Measurements from ENCODE around the gene COA8.

DNA sequence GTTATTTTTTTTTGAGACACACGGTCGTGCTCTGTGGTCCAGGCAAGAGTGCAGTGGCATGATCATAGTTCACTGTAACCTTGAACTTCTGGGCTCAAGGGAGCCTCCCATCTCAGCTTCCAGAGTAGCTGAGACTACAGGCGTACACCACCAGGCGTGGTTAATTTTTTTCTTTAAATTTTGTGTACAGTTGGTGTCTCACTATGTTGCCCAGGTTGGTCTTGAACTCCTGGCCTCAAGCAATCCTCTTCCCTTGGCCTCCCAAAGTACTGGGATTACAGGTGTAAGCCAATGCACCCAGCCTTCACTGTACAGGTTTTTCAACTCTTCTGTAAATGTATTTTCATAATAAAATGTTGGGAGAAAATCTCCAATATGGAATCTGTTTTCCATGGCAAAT, 60.5 kb downstream of the COA8 start:
- TF ChIP-seq EGR1 (conservative IDR thresholded peaks at IDR 0.05): no peak
- TF ChIP-seq ZNF253 (CRISPR knock-in tag; conservative IDR thresholded peaks at IDR 0.05): no peak
- TF ChIP-seq ZNF507 (tag; conservative IDR thresholded peaks at IDR 0.05): no peak
- TF ChIP-seq, protein P1, sequence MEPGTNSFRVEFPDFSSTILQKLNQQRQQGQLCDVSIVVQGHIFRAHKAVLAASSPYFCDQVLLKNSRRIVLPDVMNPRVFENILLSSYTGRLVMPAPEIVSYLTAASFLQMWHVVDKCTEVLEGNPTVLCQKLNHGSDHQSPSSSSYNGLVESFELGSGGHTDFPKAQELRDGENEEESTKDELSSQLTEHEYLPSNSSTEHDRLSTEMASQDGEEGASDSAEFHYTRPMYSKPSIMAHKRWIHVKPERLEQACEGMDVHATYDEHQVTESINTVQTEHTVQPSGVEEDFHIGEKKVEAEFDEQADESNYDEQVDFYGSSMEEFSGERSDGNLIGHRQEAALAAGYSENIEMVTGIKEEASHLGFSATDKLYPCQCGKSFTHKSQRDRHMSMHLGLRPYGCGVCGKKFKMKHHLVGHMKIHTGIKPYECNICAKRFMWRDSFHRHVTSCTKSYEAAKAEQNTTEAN (CRISPR knock-in tag; IDR thresholded peaks at IDR 0.05): no peak
- TF ChIP-seq FOS (IDR thresholded peaks at IDR 0.05; ENCODE audit: extremely low read depth, insufficient read length): no peak
- no peak for TF ChIP-seq TARDBP (IDR thresholded peaks at IDR 0.05)
- TF ChIP-seq ZNF232 (CRISPR knock-in tag; IDR thresholded peaks at IDR 0.05): no peak
